ENCODE data around the gene PCBD1. TPM values are rescaled to one million over a fixed set of nuclear protein-coding genes. Genes with fewer than 3 reads are reported as not detected.

PCBD1 gene
- total RNA-seq, 1 experiment from 2014 or later, result 163 TPM

DNA sequence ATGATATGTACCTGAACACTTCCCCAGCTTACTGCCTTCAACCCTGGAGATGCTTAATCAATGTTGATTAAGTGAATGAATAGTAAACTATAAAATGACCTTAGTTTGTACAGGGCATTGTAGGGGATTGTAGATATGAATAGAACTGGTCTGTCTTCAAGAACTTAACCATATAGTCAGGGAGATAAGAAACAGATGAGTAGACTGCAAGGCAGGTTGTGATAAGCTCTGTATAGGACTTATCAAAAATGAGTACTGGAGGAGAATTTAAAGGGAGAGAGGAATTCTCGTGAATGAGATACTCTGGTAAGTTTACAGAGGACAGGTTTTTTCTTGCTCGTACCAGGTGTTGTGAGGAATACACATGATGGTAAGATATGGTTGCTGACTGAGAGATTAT, 45.0 kb downstream of the PCBD1 start:
- ATAC-seq (no peak), DNase-seq (ENCODE audit: low read depth, low spot score) (no peak)
- no peak overlapping the region for H2AFZ ChIP-seq (ENCODE audit: low read depth, low read length, poor library complexity, severe bottlenecking)
- CTCF ChIA-PET, result no interaction called here
- intact Hi-C loops (cut with micrococcal nuclease), result no loop called here
- POLR2A ChIA-PET, result no interaction called here
- no TSS peak for BruUV-seq (replicated peaks)
- H3K9ac ChIP-seq (ENCODE audit: low read length), result no peak overlapping the region
- RAD21 ChIA-PET (ENCODE audit: low non-redundant PET in 1 of 2, low total read pairs in 2 of 2, uncharacterized antibody in 2 of 2, unreplicated experiment in 2 of 2), result no interaction called here
- no peaks in the 10 kb centered on the region for H3K9me2 ChIP-seq (ENCODE audit: insufficient read depth)
- no peaks in the 10 kb centered on the region for H4K20me1 ChIP-seq (ENCODE audit: insufficient read depth)
- no peak overlapping the region for H3K4me3 ChIP-seq (replicated peaks in 1 of 2; ENCODE audit: low read depth in 1 of 2, low read length in 2 of 2)
- no peak overlapping the region for H3K4me2 ChIP-seq (ENCODE audit: low read length)
- no peaks in the 10 kb centered on the region for H3K27me3 ChIP-seq (ENCODE audit: insufficient read depth, low read length)
- H3K36me3 ChIP-seq (ENCODE audit: control insufficient read depth in 1 of 2, insufficient read depth in 2 of 2, low read length in 2 of 2), result peaks cover 2 to 14% of the 10 kb centered on the region in 2 experiments; a peak in 2 of 4 replicates
- no peak overlapping the region for H3K27ac ChIP-seq (ENCODE audit: low read depth, low read length)
- no peaks in the 10 kb centered on the region for H3K9me3 ChIP-seq (ENCODE audit: control insufficient read depth in 1 of 2, insufficient read depth in 1 of 2, low read depth in 1 of 2, low read length in 2 of 2)
- H3K4me1 ChIP-seq (ENCODE audit: control insufficient read depth in 1 of 2, insufficient read depth in 2 of 2, low read length in 2 of 2), result peaks cover 0 to 11% of the 10 kb centered on the region in 2 experiments; a peak in 1 of 4 replicates
- TF ChIP-seq ELF1 (IDR thresholded peaks at IDR 0.05; ENCODE audit: borderline replicate concordance, low read depth) (no peak), EGR1 (IDR thresholded peaks at IDR 0.05; ENCODE audit: low read depth) (no peak), REST (IDR thresholded peaks at IDR 0.05; ENCODE audit: low read depth) (no peak)
- TF ChIP-seq, protein P1, sequence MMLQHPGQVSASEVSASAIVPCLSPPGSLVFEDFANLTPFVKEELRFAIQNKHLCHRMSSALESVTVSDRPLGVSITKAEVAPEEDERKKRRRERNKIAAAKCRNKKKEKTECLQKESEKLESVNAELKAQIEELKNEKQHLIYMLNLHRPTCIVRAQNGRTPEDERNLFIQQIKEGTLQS (IDR thresholded peaks at IDR 0.05), result no peak
- H3K79me2 ChIP-seq (ENCODE audit: insufficient read depth, low read length), result peaks cover 44% of the 10 kb centered on the region

DNA sequence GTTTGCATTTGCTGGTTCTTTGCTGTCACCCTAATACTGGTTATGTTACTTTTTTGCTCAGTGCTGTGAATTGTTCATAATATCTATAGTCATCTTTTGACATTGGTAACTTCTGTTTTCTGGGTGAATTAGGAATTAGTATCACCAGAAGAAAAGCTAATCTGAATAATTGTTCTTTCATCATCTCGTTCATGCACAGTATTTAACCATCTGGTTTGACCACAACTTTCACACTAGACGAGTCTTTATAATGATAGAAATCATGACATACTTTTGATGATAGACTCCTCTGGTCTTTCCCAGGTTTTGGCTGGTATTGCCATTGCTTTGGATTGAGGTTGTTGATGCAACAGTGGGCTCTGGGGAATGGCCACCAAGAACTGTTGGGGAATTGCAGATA, 47.5 kb downstream of the PCBD1 start:
- POLR2A ChIA-PET, result no interaction called here
- H3K79me2 ChIP-seq (ENCODE audit: insufficient read depth, low read length), result peaks cover 62% of the 10 kb centered on the region
- no TSS peak for BruUV-seq (replicated peaks)

More for the DNA sequence above, 47.5 kb downstream of the PCBD1 start:
- intact Hi-C loops (cut with micrococcal nuclease), result no loop called here
- Histone ChIP-seq H3K4me2 (ENCODE audit: low read length) (no peak overlapping the region), H3K27ac (ENCODE audit: low read depth, low read length) (no peak overlapping the region), H2AFZ (ENCODE audit: low read depth, low read length, poor library complexity, severe bottlenecking) (no peak overlapping the region), H3K4me3 (replicated peaks in 1 of 2; ENCODE audit: low read depth in 1 of 2, low read length in 2 of 2) (no peak overlapping the region), H3K36me3 (ENCODE audit: control insufficient read depth in 1 of 2, insufficient read depth in 2 of 2, low read length in 2 of 2) (peaks cover 0 to 19% of the 10 kb centered on the region in 2 experiments; a peak in 3 of 4 replicates), H3K9ac (ENCODE audit: low read length) (no peak overlapping the region), H3K9me2 (ENCODE audit: insufficient read depth) (no peaks in the 10 kb centered on the region), H4K20me1 (ENCODE audit: insufficient read depth) (no peaks in the 10 kb centered on the region), H3K9me3 (ENCODE audit: control insufficient read depth in 1 of 2, insufficient read depth in 1 of 2, low read depth in 1 of 2, low read length in 2 of 2) (no peaks in the 10 kb centered on the region), H3K4me1 (ENCODE audit: control insufficient read depth in 1 of 2, insufficient read depth in 2 of 2, low read length in 2 of 2) (no peaks in the 10 kb centered on the region), H3K27me3 (ENCODE audit: insufficient read depth, low read length) (no peaks in the 10 kb centered on the region)
- no peak for ATAC-seq
- ChIA-PET CTCF (no interaction called here), RAD21 (ENCODE audit: low non-redundant PET in 1 of 2, low total read pairs in 2 of 2, uncharacterized antibody in 2 of 2, unreplicated experiment in 2 of 2) (no interaction called here)
- TF ChIP-seq ZNF274 (IDR thresholded peaks at IDR 0.05; ENCODE audit: low read depth, low read length), result no peak
- no peak for TF ChIP-seq POLR2A (IDR thresholded peaks at IDR 0.05; ENCODE audit: borderline replicate concordance, extremely low read depth, insufficient read depth, insufficient read length)
- TF ChIP-seq REST (IDR thresholded peaks at IDR 0.05; ENCODE audit: low read depth), result no peak
- TF ChIP-seq RAD21 (IDR thresholded peaks at IDR 0.05; ENCODE audit: low read depth), result no peak
- no peak for TF ChIP-seq ELF1 (IDR thresholded peaks at IDR 0.05; ENCODE audit: borderline replicate concordance, low read depth)
- TF ChIP-seq POLR2AphosphoS5 (IDR thresholded peaks at IDR 0.05; ENCODE audit: low read depth, low read length), result no peak
- TF ChIP-seq, protein P1 (IDR thresholded peaks at IDR 0.05), result no peak
- no peak for TF ChIP-seq CBX3 (IDR thresholded peaks at IDR 0.05; ENCODE audit: low read depth)
- DNase-seq (ENCODE audit: low read depth, low spot score), result no peak
